ENCODE results near the gene MEF2D. TPM values are rescaled to one million over a fixed set of nuclear protein-coding genes. Genes with fewer than 3 reads are reported as not detected.

MEF2D gene
- polyA plus RNA-seq, 1 experiment: 9.9 TPM

DNA sequence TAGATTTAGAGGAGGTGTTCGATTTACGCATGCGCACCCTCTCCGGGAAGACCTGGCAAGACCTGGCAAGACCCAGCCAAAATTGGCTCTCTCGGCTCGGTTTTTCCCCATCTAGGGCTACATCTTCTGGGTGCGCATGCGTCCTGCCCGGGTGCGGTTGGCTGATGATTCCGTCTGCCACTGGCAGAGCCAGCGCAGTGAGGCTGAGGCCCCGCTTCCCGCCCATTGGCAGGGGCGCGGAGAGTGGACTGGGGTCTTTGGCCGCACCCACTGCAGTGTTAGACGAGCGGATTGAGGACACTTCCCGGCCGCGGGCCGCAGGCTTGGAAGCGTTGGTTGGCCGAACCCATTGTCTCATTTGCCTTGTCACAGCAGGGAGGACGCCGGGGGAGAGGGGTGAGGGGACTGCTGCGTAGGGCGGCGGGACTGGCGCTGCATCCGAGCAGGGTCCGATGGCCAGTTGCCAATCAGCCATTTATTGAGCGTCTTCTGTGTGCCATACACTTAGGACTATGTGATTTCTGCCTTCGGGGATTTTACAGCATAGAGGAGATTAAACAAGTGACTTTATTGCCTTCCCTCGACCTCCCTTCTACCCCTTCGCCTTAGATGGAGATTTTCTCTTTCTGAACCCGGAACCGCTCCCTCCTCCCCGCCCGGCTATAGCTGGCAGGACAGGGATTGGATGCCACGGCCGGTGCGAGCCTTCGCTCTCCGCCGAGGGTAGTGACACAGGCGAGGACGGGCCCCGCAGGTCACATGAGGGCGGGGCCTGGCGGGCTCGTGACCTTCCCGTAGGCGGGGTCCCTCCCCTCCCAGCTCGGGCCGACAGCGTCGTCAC, 43.7 kb downstream of the MEF2D start:
- POLR2A ChIA-PET: interaction anchor here (1.1 to 1.3 kb wide), 2 partner anchors 44 to 114 kb away, joined by 4 to 5 read pairs; no protein-coding TSS in a partner anchor
- H3K27me3 ChIP-seq (ENCODE audit: control insufficient read depth, insufficient read depth, low read length): peaks cover 4% of the 10 kb centered on the region

DNA sequence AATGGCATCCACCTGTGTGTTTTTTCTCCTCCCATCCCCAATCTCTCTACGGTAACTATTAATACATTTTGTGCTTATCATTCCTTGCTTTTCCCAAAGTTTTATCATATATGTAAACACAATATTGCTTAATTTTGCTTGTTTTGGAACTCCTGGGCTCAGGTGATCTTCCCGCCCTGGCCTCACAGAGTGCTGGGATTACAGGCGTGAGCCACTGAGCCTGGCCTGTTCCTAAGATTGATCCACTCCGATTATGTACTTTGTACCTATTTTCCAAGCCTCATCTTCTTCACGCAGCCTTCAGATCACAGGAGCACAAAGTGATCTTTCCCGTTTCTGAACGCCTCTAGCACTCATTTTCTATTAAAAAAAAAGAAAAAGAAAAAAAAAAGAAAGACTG, 45.2 kb downstream of the MEF2D start:
- POLR2A ChIA-PET: no interaction called here
- no peak for DNase-seq (ENCODE audit: low read depth, low spot score)
- Histone ChIP-seq H3K27me3 (ENCODE audit: control insufficient read depth, insufficient read depth, low read length) (peaks cover 14% of the 10 kb centered on the region), H3K9me3 (ENCODE audit: control insufficient read depth, insufficient read depth, low read length) (no peaks in the 10 kb centered on the region; the same call in 1 of the 2 replicates), H3K4me3 (ENCODE audit: low read depth, low read length) (no peak overlapping the region), H3K27ac (ENCODE audit: low read depth, low read length) (no peak overlapping the region)
- TF ChIP-seq, protein P1, sequence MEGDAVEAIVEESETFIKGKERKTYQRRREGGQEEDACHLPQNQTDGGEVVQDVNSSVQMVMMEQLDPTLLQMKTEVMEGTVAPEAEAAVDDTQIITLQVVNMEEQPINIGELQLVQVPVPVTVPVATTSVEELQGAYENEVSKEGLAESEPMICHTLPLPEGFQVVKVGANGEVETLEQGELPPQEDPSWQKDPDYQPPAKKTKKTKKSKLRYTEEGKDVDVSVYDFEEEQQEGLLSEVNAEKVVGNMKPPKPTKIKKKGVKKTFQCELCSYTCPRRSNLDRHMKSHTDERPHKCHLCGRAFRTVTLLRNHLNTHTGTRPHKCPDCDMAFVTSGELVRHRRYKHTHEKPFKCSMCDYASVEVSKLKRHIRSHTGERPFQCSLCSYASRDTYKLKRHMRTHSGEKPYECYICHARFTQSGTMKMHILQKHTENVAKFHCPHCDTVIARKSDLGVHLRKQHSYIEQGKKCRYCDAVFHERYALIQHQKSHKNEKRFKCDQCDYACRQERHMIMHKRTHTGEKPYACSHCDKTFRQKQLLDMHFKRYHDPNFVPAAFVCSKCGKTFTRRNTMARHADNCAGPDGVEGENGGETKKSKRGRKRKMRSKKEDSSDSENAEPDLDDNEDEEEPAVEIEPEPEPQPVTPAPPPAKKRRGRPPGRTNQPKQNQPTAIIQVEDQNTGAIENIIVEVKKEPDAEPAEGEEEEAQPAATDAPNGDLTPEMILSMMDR (IDR thresholded peaks at IDR 0.05; ENCODE audit: low read depth, low read length): no peak
- CTCF ChIA-PET: interaction anchor here (0.7 to 1.7 kb wide), 7 partner anchors 10 to 157 kb away, joined by 5 to 19 read pairs (median 9); no protein-coding TSS in a partner anchor

More for the DNA sequence above, 43.7 kb downstream of the MEF2D start:
- CTCF ChIA-PET: interaction anchor here (0.6 to 1.6 kb wide), 12 partner anchors 11 to 233 kb away, joined by 3 to 11 read pairs (median 4); no protein-coding TSS in a partner anchor
- peak; percentile 95 for DNase-seq (ENCODE audit: low read depth, low spot score)
- peak overlapping the region; percentile 92 for H3K27ac ChIP-seq (ENCODE audit: low read depth, low read length)
- peak overlapping the region; percentile 60 for H3K4me3 ChIP-seq (ENCODE audit: low read depth, low read length)
- no peaks in the 10 kb centered on the region; the same call in 1 of the 2 replicates for H3K9me3 ChIP-seq (ENCODE audit: control insufficient read depth, insufficient read depth, low read length)
- TF ChIP-seq, protein P1 (IDR thresholded peaks at IDR 0.05; ENCODE audit: low read depth, low read length): no peak

DNA sequence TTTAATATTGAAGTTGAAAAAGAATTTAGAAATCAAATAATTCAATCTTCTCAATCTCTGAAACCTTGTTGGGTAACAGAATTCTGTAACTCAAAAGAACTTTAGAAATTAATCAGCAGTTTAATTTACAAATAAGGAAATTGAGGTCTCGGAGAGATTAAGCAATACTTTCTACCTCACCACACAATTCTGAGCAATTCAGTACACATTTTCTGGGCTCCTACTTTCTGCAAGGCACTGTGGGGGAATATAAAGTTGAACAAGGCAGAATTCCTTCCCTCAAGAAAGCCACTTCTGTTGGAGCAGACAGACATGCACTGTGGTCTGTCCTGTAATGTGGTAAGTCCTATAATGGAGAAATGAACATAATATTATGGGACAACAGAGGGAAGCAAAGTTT, 47.7 kb downstream of the MEF2D start:
- no peak for DNase-seq (ENCODE audit: low read depth, low spot score)
- H3K4me3 ChIP-seq (ENCODE audit: low read depth, low read length): no peak overlapping the region
- H3K27ac ChIP-seq (ENCODE audit: low read depth, low read length): no peak overlapping the region
- CTCF ChIA-PET: interaction anchor here (2.0 to 2.6 kb wide), 2 partner anchors 28 to 67 kb away, joined by 4 to 22 read pairs; no protein-coding TSS in a partner anchor
- TF ChIP-seq, protein P1 (IDR thresholded peaks at IDR 0.05; ENCODE audit: low read depth, low read length): no peak
- peaks cover 30% of the 10 kb centered on the region for H3K27me3 ChIP-seq (ENCODE audit: control insufficient read depth, insufficient read depth, low read length)
- POLR2A ChIA-PET: no interaction called here
- no peaks in the 10 kb centered on the region; the same call in 1 of the 2 replicates for H3K9me3 ChIP-seq (ENCODE audit: control insufficient read depth, insufficient read depth, low read length)

DNA sequence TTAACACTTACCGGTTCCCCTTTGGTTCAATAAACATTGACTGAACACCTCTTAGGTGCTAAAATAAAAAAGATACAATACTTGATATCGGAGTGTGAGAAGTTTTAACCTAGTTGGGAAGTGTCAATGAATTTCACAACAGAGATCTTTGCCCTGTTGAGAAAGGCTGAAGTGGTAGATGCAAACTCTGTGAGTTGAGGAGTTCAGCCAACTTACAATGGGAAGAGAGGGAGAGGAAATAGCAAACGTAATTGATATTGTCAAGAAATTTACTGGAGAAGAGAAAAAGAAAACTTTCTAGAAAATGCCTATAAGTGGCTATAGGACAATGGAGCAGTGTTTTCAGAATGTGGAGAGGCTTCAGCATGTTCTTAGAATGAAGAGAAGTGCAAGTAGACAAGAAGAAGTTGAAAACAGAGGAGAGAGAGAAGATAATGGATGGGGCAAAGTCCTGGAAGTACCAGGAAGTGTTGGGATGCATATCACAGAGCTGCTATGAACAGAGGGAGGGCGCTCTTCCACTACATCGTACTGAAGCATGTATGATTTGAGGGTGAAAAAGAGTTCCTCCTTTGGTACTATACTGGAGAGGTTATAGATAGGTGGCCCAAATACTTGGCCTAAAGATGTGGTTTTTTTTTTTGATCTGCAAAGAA, 48.9 kb downstream of the MEF2D start:
- H3K9me3 ChIP-seq (ENCODE audit: control insufficient read depth, insufficient read depth, low read length): no peaks in the 10 kb centered on the region; the same call in 1 of the 2 replicates
- TF ChIP-seq, protein P1 (IDR thresholded peaks at IDR 0.05; ENCODE audit: low read depth, low read length): no peak
- no peak overlapping the region for H3K27ac ChIP-seq (ENCODE audit: low read depth, low read length)
- no peak overlapping the region for H3K4me3 ChIP-seq (ENCODE audit: low read depth, low read length)
- POLR2A ChIA-PET: no interaction called here
- H3K27me3 ChIP-seq (ENCODE audit: control insufficient read depth, insufficient read depth, low read length): peaks cover 35% of the 10 kb centered on the region
- no peak for DNase-seq (ENCODE audit: low read depth, low spot score)
- CTCF ChIA-PET: interaction anchor here (0.6 to 7.0 kb wide), 6 partner anchors 20 to 206 kb away, joined by 3 to 445 read pairs (median 4); no protein-coding TSS in a partner anchor
